GM12878 (cell line): ENCODE data around the gene RCCD1. TPM values are rescaled to one million over a fixed set of nuclear protein-coding genes. Genes with fewer than 3 reads are reported as not detected.

Source experiments
- ATAC-seq: fragments of 200-7000 bp; cut with Tn5 transposase; 3 replicates; pipeline ENCODE4 v1.9.1; 2020; ENCODE audit warnings: mild to moderate bottlenecking, moderate library complexity
- BruUV-seq: library from RNA; stranded (reverse); fragments of 400-500 nt; replicated peaks from 2 replicates; lab custom pipeline; 2021; lab: Mats Ljungman, UMichigan
- CTCF ChIA-PET: fragments of 300-600 bp; sonication (Branson Sonifier 250); formaldehyde crosslinking; extraction: SDS; loops from one replicate; lab custom pipeline; 2021; ENCODE audit warnings: inconsistent platforms; lab: Yijun Ruan, JAX
- POLR2A ChIA-PET: fragments of 350-600 bp; formaldehyde crosslinking; extraction: SDS; loops from one replicate; lab custom pipeline; 2021; ENCODE audit warnings: inconsistent platforms; lab: Charles Lee
- RAD21 ChIA-PET: fragments of 300-600 bp; sonication (Branson Sonifier 250); formaldehyde crosslinking; loops from one replicate; lab custom pipeline; 2023; ENCODE audit warnings: antibody characterized with exemption; ENCODE audit not compliant: unreplicated experiment; lab: Charles Lee
- SMC1A ChIA-PET: fragments of 300-600 bp; sonication (Branson Sonifier 250); formaldehyde crosslinking; loops from one replicate; lab custom pipeline; 2023; ENCODE audit not compliant: unreplicated experiment, uncharacterized antibody; lab: Charles Lee
- DNase-seq: peaks from one replicate; pipeline ENCODE4 v3.0.0-alpha.2; 2011; ENCODE audit warnings: low read depth, low spot score
- FAIRE-seq: peaks from 3 replicates; lab custom pipeline; 2011; peaks lifted over from hg19 to GRCh38; lab: Jason Lieb, UNC
- H2AFZ ChIP-seq: 2 replicates; pipeline ENCODE4 v1.6.0; 2011; ENCODE audit warnings: low read depth, low read length, control low read depth; ENCODE audit not compliant: control insufficient read depth
- H3K27ac ChIP-seq: 2 replicates; pipeline ENCODE4 v1.5.1; 2011; ENCODE audit warnings: control low read depth; ENCODE audit not compliant: control insufficient read depth, insufficient read depth
- H3K27me3 ChIP-seq, 2 experiments: replicated peaks in 1 of 2; 2 replicates each; pipeline versions ENCODE4 v1.6.0 to v1.6.1; 2011; ENCODE audit warnings: low read length in 1 of 2; ENCODE audit not compliant: control insufficient read depth in 2 of 2, insufficient read depth in 2 of 2
- H3K36me3 ChIP-seq, 2 experiments: 2 replicates each; pipeline ENCODE4 v1.5.1; 2011; ENCODE audit warnings: low read length in 1 of 2; ENCODE audit not compliant: control insufficient read depth in 2 of 2, insufficient read depth in 2 of 2
- H3K4me1 ChIP-seq: 2 replicates; pipeline ENCODE4 v1.6.1; 2011; ENCODE audit warnings: mild to moderate bottlenecking, low read length, moderate library complexity, mixed read lengths; ENCODE audit not compliant: control insufficient read depth, insufficient read depth
- H3K4me2 ChIP-seq: 2 replicates; pipeline ENCODE4 v1.6.0; 2011; ENCODE audit warnings: control low read depth; ENCODE audit not compliant: control insufficient read depth, insufficient read depth
- H3K4me3 ChIP-seq: fragments of 200-600 bp; sonication (generic); 2 replicates; pipeline ENCODE4 v1.5.1; 2016
- H3K79me2 ChIP-seq: 2 replicates; pipeline ENCODE4 v1.6.0; 2011; ENCODE audit warnings: low read length; ENCODE audit not compliant: control insufficient read depth, insufficient read depth
- H3K9ac ChIP-seq: 2 replicates; pipeline ENCODE4 v1.8.0; 2011; ENCODE audit warnings: low read length, control low read depth, mixed read lengths; ENCODE audit not compliant: control insufficient read depth, insufficient read depth
- H3K9me3 ChIP-seq: replicated peaks from 3 replicates; pipeline ENCODE4 v1.5.1; 2011; ENCODE audit warnings: mild to moderate bottlenecking, low read length; ENCODE audit not compliant: control insufficient read depth, insufficient read depth
- H4K20me1 ChIP-seq: 2 replicates; pipeline ENCODE4 v1.6.0; 2011; ENCODE audit not compliant: control insufficient read depth, insufficient read depth
- ATF7 ChIP-seq: fragments of 450-650 bp; IDR thresholded peaks from 2 replicates; pipeline ENCODE4 v1.6.1; 2016; ENCODE audit warnings: low read depth, mild to moderate bottlenecking
- ELK1 ChIP-seq: IDR thresholded peaks from 2 replicates; pipeline ENCODE4 v1.6.1; 2012; ENCODE audit warnings: low read depth, low read length, improper control_type of control experiment
- HDGF ChIP-seq: fragments of 450-650 bp; IDR thresholded peaks from 2 replicates; pipeline ENCODE4 v1.6.1; 2016; ENCODE audit warnings: antibody characterized with exemption
- IRF4 ChIP-seq: IDR thresholded peaks from 2 replicates; pipeline ENCODE4 v1.6.1; 2011; ENCODE audit warnings: low read depth, low read length
- MYC ChIP-seq: IDR thresholded peaks from 2 replicates; pipeline ENCODE4 v1.6.1; 2011; ENCODE audit warnings: mild to moderate bottlenecking, low read length, moderate library complexity, inconsistent platforms; ENCODE audit not compliant: insufficient read depth, insufficient replicate concordance, insufficient read length, severe bottlenecking
- RAD21 ChIP-seq: IDR thresholded peaks from 2 replicates; pipeline ENCODE4 v1.6.1; 2011; ENCODE audit warnings: mild to moderate bottlenecking, low read depth, low read length, moderate library complexity; ENCODE audit not compliant: insufficient read depth
- RELA ChIP-seq: fragments of 450-650 bp; IDR thresholded peaks from 2 replicates; pipeline ENCODE4 v1.8.0; 2014; ENCODE audit warnings: borderline replicate concordance; ENCODE audit not compliant: partially characterized antibody
- WGBS: methylation state at CpG from one replicate; pipeline ENCODE4 v1.1.6; 2016; ENCODE audit warnings: low lambda C conversion rate; ENCODE audit not compliant: insufficient replicate concordance, insufficient coverage; ENCODE audit errors: missing lambda C conversion rate; 5-methylcytosine and 5-hydroxymethylcytosine counted together
- in situ Hi-C: fragments of 300-500 bp; cut with MboI; formaldehyde crosslinking; loops from 9 replicates; pipeline ENCODE4 v1.14.3; 2018; ENCODE audit warnings: mixed read lengths
- intact Hi-C: fragments of 100-400 bp; cut with micrococcal nuclease; formaldehyde crosslinking; loops from one replicate; pipeline ENCODE4 v1.14.2; 2022; ENCODE audit not compliant: unreplicated experiment
- polyA plus RNA-seq, 11 experiments: library from polyadenylated mRNA; depleted of rRNA in 4 of 11; unstranded in 6 of 11; stranded (reverse) in 5 of 11; fragments of >200 nt; fragmentation: Nextera tagmentation in 4 of 11; fragmentation: Illumina TruSeq in 1 of 11; extraction: Ambion mirVana in 4 of 11; extraction: Trizol in 1 of 11; gene quantifications; 1 replicate in 1 of 11; 2 replicates in 10 of 11; pipeline versions ENCODE4 v1.2.1 to v1.2.3, GENCODE V29; 2011 to 2016; ENCODE audit warnings: inconsistent platforms in 2 of 11, missing spikeins in 2 of 11, low read depth in 1 of 11
- total RNA-seq, 4 experiments: library from RNA; depleted of rRNA in 3 of 4; stranded (reverse); fragments of >200 nt in 3 of 4; fragmentation: Illumina TruSeq in 1 of 4; extraction: Trizol in 1 of 4; gene quantifications; 2 replicates each; pipeline versions ENCODE4 v1.2.1 to v1.2.3, GENCODE V29; 2013 to 2021
- TF ChIP-seq, protein P1 (sequence below): fragments of 450-650 bp; IDR thresholded peaks from 2 replicates; pipeline ENCODE4 v1.6.1; 2017; ENCODE audit warnings: mild to moderate bottlenecking, low read depth, inconsistent platforms; ENCODE audit not compliant: poor library complexity, severe bottlenecking

The RCCD1 gene
- total and polyA plus RNA-seq, 10 of the 15 experiments (the other 5 are each of a cell fraction or from before 2014, with no cell fraction given) = 5.2 to 30.4 (median 20.9) TPM

DNA sequence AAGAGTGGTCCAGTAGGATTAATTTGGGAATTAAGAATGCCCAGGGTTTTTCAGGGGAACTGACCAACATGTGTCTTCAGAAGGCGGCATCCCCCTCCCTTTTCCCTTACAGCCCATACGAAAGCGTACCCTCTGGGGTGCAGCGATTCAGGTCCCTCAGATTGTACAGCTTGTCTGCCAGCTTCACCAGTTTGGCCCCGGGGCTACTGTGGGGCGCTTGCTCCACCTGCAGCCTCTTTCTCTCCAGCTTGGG, 23.2 kb upstream of the RCCD1 start:
- H3K79me2 ChIP-seq = peaks cover 31% of the 10 kb centered on the region
- ChIA-PET POLR2A (interaction anchor here (0.6 to 7.0 kb wide), 18 partner anchors 9 to 780 kb away, joined by 3 to 113 read pairs (median 5); partner anchors contain the start of genes BLM, MAN2A2 and RCCD1), RAD21 (interaction anchor here (0.5 to 7.2 kb wide), 32 partner anchors 8 to 739 kb away, joined by 3 to 193 read pairs (median 4); partner anchors contain the start of genes BLM, FES, MAN2A2 and RCCD1)
- in situ Hi-C loops (no loop called here), intact Hi-C loops (loop anchor here (5.0 to 10.0 kb wide), 4 partner anchors 77 to 289 kb away; partner anchors contain the start of gene BLM)
- H2AFZ ChIP-seq = peak overlapping the region; percentile 98
- peak overlapping the region; percentile 87 for H3K4me2 ChIP-seq
- no peak for DNase-seq
- H3K9me3 ChIP-seq = no peaks in the 10 kb centered on the region
- no TSS peak for BruUV-seq
- H3K4me3 ChIP-seq = peak overlapping the region; percentile 90
- WGBS = 0% methylated on average over 6 of the region's 6 CpGs
- TF ChIP-seq RELA (no peak), RAD21 (peak; percentile 54; the same call in 1 of the 2 replicates)
- TF ChIP-seq, all 136 proteins: peak for 1
- Histone ChIP-seq H4K20me1 (no peaks in the 10 kb centered on the region; the same call in 1 of the 2 replicates), H3K36me3 (no peaks in the 10 kb centered on the region), H3K4me1 (peaks cover 35% of the 10 kb centered on the region), H3K27ac (peak overlapping the region; percentile 85), H3K27me3 (no peaks in the 10 kb centered on the region), H3K9ac (peak overlapping the region; percentile 93)
- ATAC-seq (no peak), FAIRE-seq (no peak)
- SMC1A ChIA-PET = interaction anchor here (0.9 to 9.2 kb wide), 23 partner anchors 10 to 611 kb away, joined by 3 to 225 read pairs (median 4); partner anchors contain the start of gene MAN2A2
- CTCF ChIA-PET = interaction anchor here (0.7 to 18.1 kb wide), 62 partner anchors 8 to 699 kb away, joined by 3 to 480 read pairs (median 4); partner anchors contain the start of genes BLM, FES, MAN2A2 and NGRN

GRCh38 chr15:90931828-90932659, 22.6 kb upstream of the RCCD1 start, which contains the start of gene HDDC3:
Gene HDDC3, minus strand, starts transcription at chr15:90932549. Its CDS starts 9 bp downstream, at chr15:90932540.
- intact Hi-C loops (loop anchor here (1.0 to 10.0 kb wide), 5 partner anchors 77 to 612 kb away; partner anchors contain the start of gene BLM), in situ Hi-C loops (no loop called here)
- BruUV-seq = TSS peak; percentile 55
- peak; percentile 97 for FAIRE-seq
- Histone ChIP-seq H3K79me2 (peaks cover 31% of the 10 kb centered on the region), H3K27ac (peak within 1 kb of the TSS; percentile 85), H3K36me3 (no peaks in the 10 kb centered on the region), H3K4me2 (peak within 1 kb of the TSS; percentile 87), H3K9me3 (no peaks in the 10 kb centered on the region), H2AFZ (peak within 1 kb of the TSS; percentile 98), H4K20me1 (no peaks in the 10 kb centered on the region; the same call in 1 of the 2 replicates), H3K9ac (peak within 1 kb of the TSS; percentile 93), H3K4me3 (peak within 1 kb of the TSS; percentile 90), H3K27me3 (no peaks in the 10 kb centered on the region), H3K4me1 (peaks cover 35% of the 10 kb centered on the region)
- RAD21 ChIA-PET = interaction anchor here (0.5 to 7.2 kb wide), 35 partner anchors 8 to 775 kb away, joined by 3 to 193 read pairs (median 4); partner anchors contain the start of genes BLM, CIB1, FES and GDPGP1
- SMC1A ChIA-PET = interaction anchor here (0.5 to 9.2 kb wide), 32 partner anchors 9 to 613 kb away, joined by 3 to 225 read pairs (median 4); partner anchors contain the start of genes BLM, MAN2A2 and RCCD1
- peak; percentile 74 for ATAC-seq
- POLR2A ChIA-PET = interaction anchor here (0.6 to 7.0 kb wide), 18 partner anchors 9 to 781 kb away, joined by 3 to 113 read pairs (median 4); partner anchors contain the start of genes BLM, MAN2A2 and RCCD1
- DNase-seq = peak; percentile 63
- CTCF ChIA-PET = interaction anchor here (0.6 to 18.1 kb wide), 72 partner anchors 9 to 718 kb away, joined by 3 to 480 read pairs (median 4); partner anchors contain the start of genes BLM, FES, MAN2A2 and NGRN
- WGBS = under 1% methylated on average over 52 of the region's 52 CpGs
- TF ChIP-seq, protein P1, sequence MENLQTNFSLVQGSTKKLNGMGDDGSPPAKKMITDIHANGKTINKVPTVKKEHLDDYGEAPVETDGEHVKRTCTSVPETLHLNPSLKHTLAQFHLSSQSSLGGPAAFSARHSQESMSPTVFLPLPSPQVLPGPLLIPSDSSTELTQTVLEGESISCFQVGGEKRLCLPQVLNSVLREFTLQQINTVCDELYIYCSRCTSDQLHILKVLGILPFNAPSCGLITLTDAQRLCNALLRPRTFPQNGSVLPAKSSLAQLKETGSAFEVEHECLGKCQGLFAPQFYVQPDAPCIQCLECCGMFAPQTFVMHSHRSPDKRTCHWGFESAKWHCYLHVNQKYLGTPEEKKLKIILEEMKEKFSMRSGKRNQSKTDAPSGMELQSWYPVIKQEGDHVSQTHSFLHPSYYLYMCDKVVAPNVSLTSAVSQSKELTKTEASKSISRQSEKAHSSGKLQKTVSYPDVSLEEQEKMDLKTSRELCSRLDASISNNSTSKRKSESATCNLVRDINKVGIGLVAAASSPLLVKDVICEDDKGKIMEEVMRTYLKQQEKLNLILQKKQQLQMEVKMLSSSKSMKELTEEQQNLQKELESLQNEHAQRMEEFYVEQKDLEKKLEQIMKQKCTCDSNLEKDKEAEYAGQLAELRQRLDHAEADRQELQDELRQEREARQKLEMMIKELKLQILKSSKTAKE = peak; percentile 66
- TF ChIP-seq MYC (peak; percentile 43), IRF4 (0 out of 2 replicates have a peak, but pooled peaks have one; percentile 20), HDGF (peak; percentile 79; the same call in 1 of the 2 replicates), ELK1 (no peak), ATF7 (peak; percentile 48)
